HT1080 (cell line): ENCODE data around the gene LIX1L. TPM values are rescaled to one million over a fixed set of nuclear protein-coding genes. Genes with fewer than 3 reads are reported as not detected.
A peak's percentile ranks its signal among the peaks of the same experiment; 100 is the strongest.
"Not testable (repeated sequence)": the region's sequence is repeated elsewhere in the genome, so short reads cannot be mapped to it uniquely, and the experiment has no call there.

Experiments
- DNase-seq: peaks from one replicate; pipeline ENCODE4 v3.0.0-alpha.2; 2015; ENCODE audit warnings: low read depth
- total RNA-seq: library from RNA; depleted of rRNA; stranded (reverse); fragments of >200 nt; shearing (Covaris generic); gene quantifications from 2 replicates; pipeline ENCODE4 v1.2.3, GENCODE V29; 2014

The LIX1L gene
- total RNA-seq, 1 experiment from 2014 or later = 24.7 TPM

GRCh38 chr1:145936247-145936646 lies 21.6 kb downstream of the LIX1L start:
- no peak for DNase-seq

GRCh38 chr1:145935708-145936107 lies 22.1 kb downstream of the LIX1L start:
- DNase-seq = no peak

GRCh38 chr1:145932522-145933009 lies 25.3 kb downstream of the LIX1L start:
- DNase-seq = not testable (repeated sequence)

- DNase-seq = no peak
Measured at GRCh38 chr1:145927916-145928643, 29.7 kb downstream of the LIX1L start.

GRCh38 chr1:145927063-145927886 lies 30.5 kb downstream of the LIX1L start, which contains the start of gene RBM8A:
Gene RBM8A (minus strand): TSS chr1:145927484. CDS start chr1:145927426, 58 bp downstream.
- DNase-seq = peak; percentile 97

GRCh38 chr1:145926686-145927062 lies 31.1 kb downstream of the LIX1L start:
- peak; percentile 17 for DNase-seq

GRCh38 chr1:145922266-145922665 lies 35.6 kb downstream of the LIX1L start:
- DNase-seq = no peak

GRCh38 chr1:145920297-145920696 lies 37.5 kb downstream of the LIX1L start:
- not testable (repeated sequence) for DNase-seq

- peak; percentile 62 for DNase-seq
Measured at GRCh38 chr1:145918992-145919939, 38.6 kb downstream of the LIX1L start.

- DNase-seq = peak; percentile 84
Measured at GRCh38 chr1:145918144-145918991, 39.4 kb downstream of the LIX1L start, which contains the start of gene PEX11B. Gene PEX11B (minus strand): TSS chr1:145918717. CDS start chr1:145918688, 29 bp downstream.

- DNase-seq = no peak
Measured at GRCh38 chr1:145917595-145917994, 40.2 kb downstream of the LIX1L start.

GRCh38 chr1:145916745-145917144 lies 41.1 kb downstream of the LIX1L start:
- peak; percentile 21 for DNase-seq

GRCh38 chr1:145912128-145912641 lies 45.6 kb downstream of the LIX1L start:
- DNase-seq = no peak

GRCh38 chr1:145908653-145909052 lies 49.2 kb downstream of the LIX1L start:
- no peak for DNase-seq

GRCh38 chr1:145906954-145907753 lies 50.7 kb downstream of the LIX1L start:
- no peak for DNase-seq

- no peak for DNase-seq
Measured at GRCh38 chr1:145901312-145902021, 56.4 kb downstream of the LIX1L start.

- peak; percentile 18 for DNase-seq
Measured at GRCh38 chr1:145898756-145899155, 59.1 kb downstream of the LIX1L start.

GRCh38 chr1:145897969-145898368 lies 59.8 kb downstream of the LIX1L start:
- no peak for DNase-seq
